ENCODE data around the gene CHST15. TPM values are rescaled to one million over a fixed set of nuclear protein-coding genes. Genes with fewer than 3 reads are reported as not detected.

The CHST15 gene
- total and polyA plus RNA-seq, 2 of the 13 experiments (the other 11 are each of a cell fraction or from before 2014, with no cell fraction given), result 1.4 to 94.7 TPM

DNA sequence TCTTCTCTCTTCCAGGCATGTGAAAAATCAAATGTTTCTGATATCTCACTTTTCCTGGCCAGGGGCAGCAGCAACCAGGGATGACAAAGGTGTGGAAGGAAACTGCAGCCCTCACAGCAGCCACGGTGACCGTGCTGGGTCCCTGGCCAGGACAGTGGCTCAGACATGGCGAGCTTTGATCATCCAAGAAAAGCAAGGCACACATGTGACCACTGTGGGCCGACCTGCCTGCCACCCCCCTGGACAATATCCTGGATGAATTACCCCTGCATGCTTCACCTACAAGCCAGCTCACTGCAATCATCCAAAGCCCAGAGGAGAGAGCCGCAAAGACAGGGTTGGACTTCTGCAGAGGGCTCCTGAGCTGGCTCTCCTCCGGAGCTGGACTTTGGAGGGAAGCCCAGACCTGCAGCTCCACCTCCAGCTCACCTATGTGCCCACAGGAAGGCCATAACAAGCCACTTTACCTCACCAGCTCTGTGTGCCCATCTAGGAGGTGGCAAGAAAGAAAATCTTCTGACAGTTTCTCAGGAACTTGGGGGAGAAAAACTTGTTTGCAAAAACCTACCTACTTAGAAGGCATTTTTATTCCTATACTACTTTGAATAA lies 2.7 kb downstream of the CHST15 start (continued):
- TF ChIP-seq, protein P1, sequence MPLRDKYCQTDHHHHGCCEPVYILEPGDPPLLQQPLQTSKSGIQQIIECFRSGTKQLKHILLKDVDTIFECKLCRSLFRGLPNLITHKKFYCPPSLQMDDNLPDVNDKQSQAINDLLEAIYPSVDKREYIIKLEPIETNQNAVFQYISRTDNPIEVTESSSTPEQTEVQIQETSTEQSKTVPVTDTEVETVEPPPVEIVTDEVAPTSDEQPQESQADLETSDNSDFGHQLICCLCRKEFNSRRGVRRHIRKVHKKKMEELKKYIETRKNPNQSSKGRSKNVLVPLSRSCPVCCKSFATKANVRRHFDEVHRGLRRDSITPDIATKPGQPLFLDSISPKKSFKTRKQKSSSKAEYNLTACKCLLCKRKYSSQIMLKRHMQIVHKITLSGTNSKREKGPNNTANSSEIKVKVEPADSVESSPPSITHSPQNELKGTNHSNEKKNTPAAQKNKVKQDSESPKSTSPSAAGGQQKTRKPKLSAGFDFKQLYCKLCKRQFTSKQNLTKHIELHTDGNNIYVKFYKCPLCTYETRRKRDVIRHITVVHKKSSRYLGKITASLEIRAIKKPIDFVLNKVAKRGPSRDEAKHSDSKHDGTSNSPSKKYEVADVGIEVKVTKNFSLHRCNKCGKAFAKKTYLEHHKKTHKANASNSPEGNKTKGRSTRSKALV (CRISPR knock-in tag; IDR thresholded peaks at IDR 0.05), result 0 out of 2 replicates have a peak, but pooled peaks have one; percentile 23
- TF ChIP-seq ZNF430 (CRISPR knock-in tag; IDR thresholded peaks at IDR 0.05) (0 out of 2 replicates have a peak, but pooled peaks have one; percentile 35), HNF1B (CRISPR knock-in tag; IDR thresholded peaks at IDR 0.05) (peak; percentile 39), TEAD3 (CRISPR knock-in tag; optimal IDR thresholded peaks at IDR 0.05; ENCODE audit: borderline replicate concordance) (no peak), SKI (IDR thresholded peaks at IDR 0.05; ENCODE audit: partially characterized antibody) (no peak), NONO (IDR thresholded peaks at IDR 0.05) (no peak), NONO (CRISPR knock-in tag; conservative IDR thresholded peaks at IDR 0.05) (0 out of 2 replicates have a peak, but pooled peaks have one; percentile 24), ZNF761 (CRISPR knock-in tag; conservative IDR thresholded peaks at IDR 0.05) (0 out of 2 replicates have a peak, but pooled peaks have one; percentile 22), ZNF232 (CRISPR knock-in tag; IDR thresholded peaks at IDR 0.05; ENCODE audit: borderline replicate concordance) (no peak), ZBTB7A (CRISPR knock-in tag; IDR thresholded peaks at IDR 0.05) (0 out of 2 replicates have a peak, but pooled peaks have one; percentile 25), MAZ (IDR thresholded peaks at IDR 0.05; ENCODE audit: borderline replicate concordance, low read depth, low read length) (no peak), MAZ (CRISPR knock-in tag; IDR thresholded peaks at IDR 0.05; ENCODE audit: low read depth) (0 out of 2 replicates have a peak, but pooled peaks have one; percentile 1), ZNF772 (CRISPR knock-in tag; IDR thresholded peaks at IDR 0.05) (0 out of 2 replicates have a peak, but pooled peaks have one; percentile 46), ZNF501 (CRISPR knock-in tag; IDR thresholded peaks at IDR 0.05) (peak; percentile 56), SOX13 (IDR thresholded peaks at IDR 0.05) (no peak), SOX13 (CRISPR knock-in tag; conservative IDR thresholded peaks at IDR 0.05 in 1 of 2, IDR thresholded peaks at IDR 0.05 in 1 of 2) (no peak)
- TF ChIP-seq, protein P2, sequence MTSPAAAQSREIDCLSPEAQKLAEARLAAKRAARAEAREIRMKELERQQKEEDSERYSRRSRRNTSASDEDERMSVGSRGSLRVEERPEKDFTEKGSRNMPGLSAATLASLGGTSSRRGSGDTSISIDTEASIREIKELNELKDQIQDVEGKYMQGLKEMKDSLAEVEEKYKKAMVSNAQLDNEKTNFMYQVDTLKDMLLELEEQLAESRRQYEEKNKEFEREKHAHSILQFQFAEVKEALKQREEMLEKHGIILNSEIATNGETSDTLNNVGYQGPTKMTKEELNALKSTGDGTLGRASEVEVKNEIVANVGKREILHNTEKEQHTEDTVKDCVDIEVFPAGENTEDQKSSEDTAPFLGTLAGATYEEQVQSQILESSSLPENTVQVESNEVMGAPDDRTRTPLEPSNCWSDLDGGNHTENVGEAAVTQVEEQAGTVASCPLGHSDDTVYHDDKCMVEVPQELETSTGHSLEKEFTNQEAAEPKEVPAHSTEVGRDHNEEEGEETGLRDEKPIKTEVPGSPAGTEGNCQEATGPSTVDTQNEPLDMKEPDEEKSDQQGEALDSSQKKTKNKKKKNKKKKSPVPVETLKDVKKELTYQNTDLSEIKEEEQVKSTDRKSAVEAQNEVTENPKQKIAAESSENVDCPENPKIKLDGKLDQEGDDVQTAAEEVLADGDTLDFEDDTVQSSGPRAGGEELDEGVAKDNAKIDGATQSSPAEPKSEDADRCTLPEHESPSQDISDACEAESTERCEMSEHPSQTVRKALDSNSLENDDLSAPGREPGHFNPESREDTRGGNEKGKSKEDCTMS (CRISPR knock-in tag; conservative IDR thresholded peaks at IDR 0.05), result no peak
- TF ChIP-seq, protein P3, sequence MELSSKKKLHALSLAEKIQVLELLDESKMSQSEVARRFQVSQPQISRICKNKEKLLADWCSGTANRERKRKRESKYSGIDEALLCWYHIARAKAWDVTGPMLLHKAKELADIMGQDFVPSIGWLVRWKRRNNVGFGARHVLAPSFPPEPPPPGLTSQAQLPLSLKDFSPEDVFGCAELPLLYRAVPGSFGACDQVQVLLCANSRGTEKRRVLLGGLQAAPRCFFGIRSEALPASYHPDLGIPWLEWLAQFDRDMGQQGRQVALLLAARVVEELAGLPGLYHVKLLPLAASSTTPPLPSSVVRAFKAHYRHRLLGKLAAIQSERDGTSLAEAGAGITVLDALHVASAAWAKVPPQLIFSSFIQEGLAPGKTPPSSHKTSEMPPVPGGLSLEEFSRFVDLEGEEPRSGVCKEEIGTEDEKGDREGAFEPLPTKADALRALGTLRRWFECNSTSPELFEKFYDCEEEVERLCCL (CRISPR knock-in tag; IDR thresholded peaks at IDR 0.05; ENCODE audit: borderline replicate concordance), result no peak

Data from HepG2 (cell line).